Breast epithelium (tissue), 3 donors: Measurements from ENCODE around the gene CABLES1.

Experiments
- CTCF ChIP-seq, 3 donors: fragments of 450-650 bp; IDR thresholded peaks; one replicate each; pipeline ENCODE4 v1.5.1; 2016 to 2017; ENCODE audit warnings: antibody characterized with exemption in 3 of 3, mild to moderate bottlenecking in 3 of 3, moderate library complexity in 3 of 3
- POLR2A ChIP-seq: fragments of 450-650 bp; IDR thresholded peaks from one replicate; pipeline ENCODE4 v1.6.1; 2016; ENCODE audit warnings: antibody characterized with exemption, mild to moderate bottlenecking, moderate library complexity
- POLR2AphosphoS5 ChIP-seq, 3 donors: sonication (generic); formaldehyde crosslinking; IDR thresholded peaks; one replicate each; pipeline ENCODE4 v1.6.1; 2017; ENCODE audit warnings: antibody characterized with exemption in 3 of 3

DNA sequence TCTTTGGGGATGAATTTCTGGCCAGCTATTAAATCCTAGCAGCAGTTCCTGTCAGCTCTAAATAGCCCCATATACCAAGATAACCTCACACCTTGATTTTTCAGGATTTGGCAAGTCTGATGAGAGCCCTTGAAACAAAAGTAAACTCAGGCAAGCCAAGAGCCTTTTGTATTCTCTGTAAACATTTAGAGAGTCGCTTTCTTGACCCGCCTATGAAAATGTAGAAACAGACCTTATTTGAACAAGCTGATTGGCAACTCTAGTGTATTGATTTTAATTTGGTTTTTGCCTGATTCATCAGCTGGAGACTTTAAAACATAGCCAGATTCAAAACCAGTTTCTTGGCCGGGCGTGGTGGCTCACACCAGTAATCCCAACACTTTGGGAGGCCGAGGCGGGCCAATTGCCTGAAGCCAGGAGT is 43.4 kb downstream of the CABLES1 start:
- no peak for TF ChIP-seq POLR2A
- no peak for TF ChIP-seq CTCF (IDR thresholded peaks at IDR 0.05)
- no peak for TF ChIP-seq POLR2AphosphoS5 (IDR thresholded peaks at IDR 0.05)
